Astrocyte (in vitro differentiated cells and primary cell): ENCODE data around the gene DISP3. TPM values are rescaled to one million over a fixed set of nuclear protein-coding genes. Genes with fewer than 3 reads are reported as not detected.

Source experiments
- DNase-seq: peaks from one replicate; pipeline ENCODE4 v3.0.0-alpha.2; 2010; ENCODE audit warnings: low read depth
- FAIRE-seq: peaks from 2 replicates; lab custom pipeline; 2011; peaks lifted over from hg19 to GRCh38; lab: Jason Lieb, UNC
- H2AFZ ChIP-seq: 2 replicates; pipeline ENCODE4 v1.6.0; 2012; ENCODE audit warnings: low read depth, low read length, inconsistent platforms
- H3K27ac ChIP-seq: 2 replicates; pipeline ENCODE4 v1.5.1; 2011; ENCODE audit warnings: low read depth, low read length, inconsistent platforms
- H3K27me3 ChIP-seq: 2 replicates; pipeline ENCODE4 v1.6.0; 2011; ENCODE audit warnings: low read length, inconsistent platforms; ENCODE audit not compliant: insufficient read depth
- H3K36me3 ChIP-seq: 2 replicates; pipeline ENCODE4 v1.5.1; 2011; ENCODE audit warnings: low read length, inconsistent platforms; ENCODE audit not compliant: insufficient read depth
- H3K4me1 ChIP-seq: 2 replicates; pipeline ENCODE4 v1.5.1; 2011; ENCODE audit warnings: low read length, inconsistent platforms; ENCODE audit not compliant: insufficient read depth
- H3K4me2 ChIP-seq: 2 replicates; pipeline ENCODE4 v1.6.0; 2012; ENCODE audit warnings: low read length, inconsistent platforms
- H3K4me3 ChIP-seq: 2 replicates; pipeline ENCODE4 v1.5.1; 2011; ENCODE audit warnings: low read depth, mild to moderate bottlenecking, low read length, inconsistent platforms; ENCODE audit not compliant: insufficient read depth
- H3K79me2 ChIP-seq: 2 replicates; pipeline ENCODE4 v1.6.0; 2012; ENCODE audit warnings: mild to moderate bottlenecking, low read length, inconsistent platforms; ENCODE audit not compliant: insufficient read depth
- H3K9ac ChIP-seq: 2 replicates; pipeline ENCODE4 v1.6.0; 2012; ENCODE audit warnings: mild to moderate bottlenecking, low read length, inconsistent platforms
- H3K9me3 ChIP-seq: 2 replicates; pipeline ENCODE4 v1.5.1; 2012; ENCODE audit warnings: low read depth, mild to moderate bottlenecking, low read length, inconsistent platforms; ENCODE audit not compliant: insufficient read depth
- H4K20me1 ChIP-seq: 2 replicates; pipeline ENCODE4 v1.6.0; 2012; ENCODE audit warnings: low read length, inconsistent platforms; ENCODE audit not compliant: insufficient read depth
- H3K27ac Mint-ChIP-seq: one replicate; pipeline ENCODE4 v1.8.0; 2021; ENCODE audit warnings: mild to moderate bottlenecking, mixed read lengths; ENCODE audit not compliant: unreplicated experiment
- H3K27me3 Mint-ChIP-seq: one replicate; pipeline ENCODE4 v1.8.0; 2021; ENCODE audit warnings: low read depth, mixed read lengths; ENCODE audit not compliant: unreplicated experiment
- H3K36me3 Mint-ChIP-seq: one replicate; pipeline ENCODE4 v1.8.0; 2021; ENCODE audit warnings: low read depth, mixed read lengths; ENCODE audit not compliant: unreplicated experiment
- H3K4me1 Mint-ChIP-seq: one replicate; pipeline ENCODE4 v1.8.0; 2021; ENCODE audit warnings: low read depth, mixed read lengths; ENCODE audit not compliant: unreplicated experiment
- H3K4me3 Mint-ChIP-seq: one replicate; pipeline ENCODE4 v1.8.0; 2021; ENCODE audit warnings: mild to moderate bottlenecking, moderate library complexity, mixed read lengths; ENCODE audit not compliant: unreplicated experiment
- H3K9me3 Mint-ChIP-seq: one replicate; pipeline ENCODE4 v1.8.0; 2021; ENCODE audit warnings: mild to moderate bottlenecking, mixed read lengths; ENCODE audit not compliant: unreplicated experiment
- EZH2 ChIP-seq: IDR thresholded peaks from 2 replicates; pipeline ENCODE4 v1.6.1; 2012; ENCODE audit warnings: mild to moderate bottlenecking, low read length, inconsistent platforms; ENCODE audit not compliant: insufficient read depth
- total RNA-seq: library from RNA; stranded (reverse); gene quantifications from 2 replicates; pipeline ENCODE4 v1.2.1, GENCODE V29; 2021
- TF ChIP-seq, protein P1 (sequence below): IDR thresholded peaks from 2 replicates; pipeline ENCODE4 v1.5.1; 2011; ENCODE audit warnings: low read depth, mild to moderate bottlenecking, inconsistent platforms, low read length, moderate library complexity; ENCODE audit not compliant: insufficient read depth

DISP3 gene
- total RNA-seq, 1 donor from 2014 or later, result 0.32 TPM

DNA sequence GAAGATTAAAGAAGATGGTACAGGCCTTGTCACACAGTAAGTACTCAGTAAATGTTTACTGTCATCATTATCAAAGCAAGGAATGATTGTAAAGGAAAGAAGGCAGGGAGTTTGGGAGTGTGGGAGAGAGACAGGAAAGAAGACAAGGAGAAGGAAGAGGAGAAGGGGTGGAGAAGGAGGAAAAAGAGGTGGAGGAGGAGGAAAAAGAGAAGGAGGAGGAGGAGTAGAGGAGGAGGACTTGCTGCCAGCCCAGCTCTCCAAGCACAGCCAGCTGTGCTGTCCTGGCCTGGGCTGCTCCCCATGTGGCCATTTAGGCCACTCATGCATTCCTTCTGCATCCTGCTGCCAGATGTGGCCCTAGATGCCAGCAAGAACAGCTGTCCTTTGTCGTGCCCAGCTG lies 7.5 kb upstream of the DISP3 start:
- Mint-ChIP-seq H3K4me1 (no peaks in the 10 kb centered on the region), H3K9me3 (peaks cover 2% of the 10 kb centered on the region), H3K4me3 (no peak overlapping the region), H3K27me3 (peaks cover 83% of the 10 kb centered on the region), H3K27ac (no peak overlapping the region), H3K36me3 (no peaks in the 10 kb centered on the region)
- H3K27me3 ChIP-seq, result peaks cover 2% of the 10 kb centered on the region
- H3K9me3 ChIP-seq, result no peaks in the 10 kb centered on the region
- no peaks in the 10 kb centered on the region for H4K20me1 ChIP-seq
- TF ChIP-seq, protein P1, sequence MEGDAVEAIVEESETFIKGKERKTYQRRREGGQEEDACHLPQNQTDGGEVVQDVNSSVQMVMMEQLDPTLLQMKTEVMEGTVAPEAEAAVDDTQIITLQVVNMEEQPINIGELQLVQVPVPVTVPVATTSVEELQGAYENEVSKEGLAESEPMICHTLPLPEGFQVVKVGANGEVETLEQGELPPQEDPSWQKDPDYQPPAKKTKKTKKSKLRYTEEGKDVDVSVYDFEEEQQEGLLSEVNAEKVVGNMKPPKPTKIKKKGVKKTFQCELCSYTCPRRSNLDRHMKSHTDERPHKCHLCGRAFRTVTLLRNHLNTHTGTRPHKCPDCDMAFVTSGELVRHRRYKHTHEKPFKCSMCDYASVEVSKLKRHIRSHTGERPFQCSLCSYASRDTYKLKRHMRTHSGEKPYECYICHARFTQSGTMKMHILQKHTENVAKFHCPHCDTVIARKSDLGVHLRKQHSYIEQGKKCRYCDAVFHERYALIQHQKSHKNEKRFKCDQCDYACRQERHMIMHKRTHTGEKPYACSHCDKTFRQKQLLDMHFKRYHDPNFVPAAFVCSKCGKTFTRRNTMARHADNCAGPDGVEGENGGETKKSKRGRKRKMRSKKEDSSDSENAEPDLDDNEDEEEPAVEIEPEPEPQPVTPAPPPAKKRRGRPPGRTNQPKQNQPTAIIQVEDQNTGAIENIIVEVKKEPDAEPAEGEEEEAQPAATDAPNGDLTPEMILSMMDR, result no peak
- TF ChIP-seq EZH2, result no peak
- no peak overlapping the region for H3K9ac ChIP-seq
- H3K36me3 ChIP-seq, result no peaks in the 10 kb centered on the region
- FAIRE-seq (no peak), DNase-seq (no peak)
- H3K4me2 ChIP-seq, result no peak overlapping the region
- H3K4me3 ChIP-seq, result no peak overlapping the region
- H3K4me1 ChIP-seq, result no peaks in the 10 kb centered on the region
- no peak overlapping the region for H3K27ac ChIP-seq
- no peaks in the 10 kb centered on the region for H3K79me2 ChIP-seq
- H2AFZ ChIP-seq, result no peak overlapping the region

DNA sequence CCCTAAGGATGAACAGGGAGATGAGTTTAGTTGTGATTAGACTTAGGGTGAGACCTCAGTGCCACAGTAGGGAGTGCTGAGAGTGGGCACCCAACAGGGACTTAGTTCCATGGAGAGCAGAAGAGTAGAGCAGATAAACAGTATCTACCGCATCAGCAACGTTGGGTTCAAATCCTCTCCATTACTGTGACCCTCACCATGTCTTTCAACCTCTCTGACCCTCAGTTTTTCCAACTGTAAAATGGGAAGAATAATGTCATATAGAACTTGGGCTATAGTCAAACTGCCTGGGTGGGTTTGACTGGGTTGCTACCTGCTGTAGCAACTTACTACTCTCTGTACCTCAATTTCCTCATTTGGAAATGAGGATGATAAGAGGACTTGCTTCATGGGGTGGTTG lies 6.7 kb upstream of the DISP3 start:
- no peak overlapping the region for H3K4me2 ChIP-seq
- H3K27me3 ChIP-seq, result peaks cover 4% of the 10 kb centered on the region
- no peaks in the 10 kb centered on the region for H3K36me3 ChIP-seq
- Mint-ChIP-seq H3K27ac (no peak overlapping the region), H3K4me3 (no peak overlapping the region), H3K9me3 (peaks cover 2% of the 10 kb centered on the region), H3K36me3 (no peaks in the 10 kb centered on the region), H3K27me3 (peaks cover 85% of the 10 kb centered on the region), H3K4me1 (no peaks in the 10 kb centered on the region)
- FAIRE-seq, result no peak
- no peak overlapping the region for H3K9ac ChIP-seq
- H3K79me2 ChIP-seq, result no peaks in the 10 kb centered on the region
- DNase-seq, result no peak
- H2AFZ ChIP-seq, result no peak overlapping the region
- no peaks in the 10 kb centered on the region for H3K4me1 ChIP-seq
- TF ChIP-seq, protein P1, result no peak
- TF ChIP-seq EZH2, result no peak
- H4K20me1 ChIP-seq, result no peaks in the 10 kb centered on the region
- no peak overlapping the region for H3K27ac ChIP-seq
- H3K4me3 ChIP-seq, result no peak overlapping the region
- H3K9me3 ChIP-seq, result no peaks in the 10 kb centered on the region

DNA sequence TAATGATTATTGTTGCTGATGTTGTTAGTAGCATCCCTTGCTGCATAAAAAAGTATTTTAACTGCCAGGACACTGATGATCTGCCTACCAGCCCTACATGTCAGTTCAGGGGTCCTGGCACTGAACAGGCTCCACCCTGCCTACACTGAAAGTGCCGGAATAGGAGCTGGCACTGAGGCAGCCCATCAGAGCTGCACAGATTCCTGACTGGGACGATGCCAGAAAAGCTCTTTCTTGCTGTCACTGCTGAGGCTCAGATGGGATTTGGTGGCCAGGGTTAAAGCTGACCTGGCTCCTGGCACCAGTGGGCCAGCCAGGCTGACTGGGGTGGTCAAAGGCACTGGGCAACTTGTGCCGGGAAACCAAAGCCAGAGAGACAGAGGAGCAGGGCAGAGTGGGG lies 6.2 kb upstream of the DISP3 start:
- no peak for DNase-seq

More for the DNA sequence above, 6.2 kb upstream of the DISP3 start:
- no peaks in the 10 kb centered on the region for H3K9me3 ChIP-seq
- no peak overlapping the region for H3K4me3 ChIP-seq
- no peak overlapping the region for H3K4me2 ChIP-seq
- H3K27ac Mint-ChIP-seq, result no peak overlapping the region
- peaks cover 3% of the 10 kb centered on the region for H3K27me3 ChIP-seq
- H3K36me3 ChIP-seq, result no peaks in the 10 kb centered on the region
- H3K9me3 Mint-ChIP-seq, result peaks cover 2% of the 10 kb centered on the region
- H3K4me3 Mint-ChIP-seq, result no peak overlapping the region
- no peak overlapping the region for H3K27ac ChIP-seq
- H3K27me3 Mint-ChIP-seq, result peaks cover 85% of the 10 kb centered on the region
- FAIRE-seq, result no peak
- H3K4me1 ChIP-seq, result no peaks in the 10 kb centered on the region
- H4K20me1 ChIP-seq, result no peaks in the 10 kb centered on the region
- no peak overlapping the region for H2AFZ ChIP-seq
- no peak overlapping the region for H3K9ac ChIP-seq
- no peaks in the 10 kb centered on the region for H3K79me2 ChIP-seq
- H3K4me1 Mint-ChIP-seq, result no peaks in the 10 kb centered on the region
- TF ChIP-seq, protein P1, result no peak
- no peak for TF ChIP-seq EZH2
- no peaks in the 10 kb centered on the region for H3K36me3 Mint-ChIP-seq
